H1 (cell line): Measurements from ENCODE around the gene QDPR. TPM values are rescaled to one million over a fixed set of nuclear protein-coding genes. Genes with fewer than 3 reads are reported as not detected.

ENCODE experiments used
- CTCF ChIA-PET: fragments of 300-600 bp; sonication (Branson Sonifier 250); formaldehyde crosslinking; loops from one replicate; lab custom pipeline; 2021; ENCODE audit not compliant: partially characterized antibody; lab: Charles Lee
- POLR2A ChIA-PET: fragments of 300-600 bp; sonication (Branson Sonifier 250); formaldehyde crosslinking; loops from one replicate; lab custom pipeline; 2021; ENCODE audit warnings: inconsistent platforms; ENCODE audit not compliant: partially characterized antibody; lab: Charles Lee
- DNase-seq, 2 experiments: peaks; one replicate each; pipeline versions ENCODE4 v3.0.0 to v3.0.0-alpha.2; 2010 to 2022; ENCODE audit warnings: low spot score in 2 of 2, low read depth in 1 of 2, mixed read lengths in 1 of 2
- FAIRE-seq: peaks from 2 replicates; lab custom pipeline; 2011; peaks lifted over from hg19 to GRCh38; lab: Jason Lieb, UNC
- H2AFZ ChIP-seq: 2 replicates; pipeline ENCODE4 v1.8.1; 2012; ENCODE audit warnings: low read length, inconsistent platforms
- H2AK5ac ChIP-seq: 2 replicates; pipeline ENCODE4 v1.6.1; 2013; ENCODE audit warnings: low read depth, low read length
- H2BK120ac ChIP-seq: replicated peaks from 2 replicates; pipeline ENCODE3; 2013; ENCODE audit warnings: low read depth, low read length, inconsistent platforms
- H2BK12ac ChIP-seq: 2 replicates; pipeline ENCODE4 v1.6.1; 2013; ENCODE audit warnings: low read depth, low read length
- H2BK15ac ChIP-seq: 2 replicates; pipeline ENCODE4 v1.6.1; 2013; ENCODE audit warnings: low read length
- H2BK20ac ChIP-seq: 2 replicates; pipeline ENCODE4 v1.6.1; 2013; ENCODE audit warnings: low read length
- H2BK5ac ChIP-seq: 2 replicates; pipeline ENCODE4 v1.6.1; 2013; ENCODE audit warnings: low read depth, low read length
- H3K14ac ChIP-seq: 2 replicates; pipeline ENCODE4 v1.6.1; 2013; ENCODE audit warnings: inconsistent platforms; ENCODE audit not compliant: insufficient read length
- H3K18ac ChIP-seq: 2 replicates; pipeline ENCODE4 v1.6.1; 2013; ENCODE audit warnings: low read length; ENCODE audit errors: extremely low read depth
- H3K23ac ChIP-seq: 2 replicates; pipeline ENCODE4 v1.6.1; 2013; ENCODE audit warnings: inconsistent platforms; ENCODE audit not compliant: insufficient read length
- H3K23me2 ChIP-seq: 2 replicates; pipeline ENCODE4 v1.6.1; 2013; ENCODE audit warnings: low read depth, low read length
- H3K27ac ChIP-seq: 2 replicates; pipeline ENCODE4 v1.6.1; 2011; ENCODE audit warnings: low read depth, low read length, inconsistent platforms
- H3K27me3 ChIP-seq, 4 experiments: replicated peaks in 1 of 4; 1 replicate in 1 of 4; 2 replicates in 3 of 4; pipeline versions ENCODE4 v1.6.1 to v1.8.1; 2011 to 2013; ENCODE audit warnings: low read length in 3 of 4, mild to moderate bottlenecking in 3 of 4, inconsistent platforms in 2 of 4, mixed read lengths in 2 of 4, moderate library complexity in 1 of 4; ENCODE audit not compliant: control insufficient read depth in 3 of 4, insufficient read depth in 3 of 4; ENCODE audit errors: extremely low read depth in 1 of 4
- H3K36me3 ChIP-seq, 4 experiments: 2 replicates each; pipeline versions ENCODE4 v1.6.1 to v1.8.1; 2011 to 2013; ENCODE audit warnings: mild to moderate bottlenecking in 4 of 4, low read length in 3 of 4, moderate library complexity in 2 of 4, control low read depth in 1 of 4, inconsistent platforms in 1 of 4; ENCODE audit not compliant: insufficient read depth in 4 of 4, control insufficient read depth in 2 of 4
- H3K4ac ChIP-seq: replicated peaks from 2 replicates; pipeline ENCODE3; 2013; ENCODE audit warnings: low read length, low read depth, mixed read lengths, inconsistent platforms; ENCODE audit not compliant: insufficient read length
- H3K4me1 ChIP-seq, 4 experiments: replicated peaks in 1 of 4; 1 replicate in 1 of 4; 2 replicates in 3 of 4; pipeline versions ENCODE4 v1.6.1 to v1.8.1; 2011 to 2013; ENCODE audit warnings: low read length in 3 of 4, inconsistent platforms in 2 of 4, mixed read lengths in 1 of 4; ENCODE audit not compliant: insufficient read depth in 4 of 4, control insufficient read depth in 3 of 4
- H3K4me2 ChIP-seq, 2 experiments: 2 replicates each; pipeline versions ENCODE4 v1.6.1 to v1.8.1; 2011 to 2013; ENCODE audit warnings: low read depth in 2 of 2, low read length in 2 of 2, control low read depth in 1 of 2, inconsistent platforms in 1 of 2, mild to moderate bottlenecking in 1 of 2; ENCODE audit not compliant: insufficient read depth in 1 of 2
- H3K4me3 ChIP-seq, 4 experiments: fragments of 200-600, 300-600 bp in 1 of 4; sonication (generic), shearing (Covaris generic), sonication (Bioruptor Twin) in 1 of 4; 2 replicates each; pipeline versions ENCODE4 v1.5.1 to v1.8.1; 2011 to 2016; ENCODE audit warnings: low read length in 4 of 4, low read depth in 3 of 4, control low read depth in 2 of 4, inconsistent platforms in 2 of 4, mild to moderate bottlenecking in 2 of 4, mixed read lengths in 1 of 4, moderate library complexity in 1 of 4; ENCODE audit not compliant: insufficient read depth in 2 of 4; ENCODE audit errors: extremely low read depth in 1 of 4
- H3K56ac ChIP-seq: replicated peaks from 2 replicates; pipeline ENCODE3; 2013; ENCODE audit warnings: low read depth, mild to moderate bottlenecking, mixed read lengths, low read length, inconsistent platforms; ENCODE audit not compliant: insufficient read length
- H3K79me1 ChIP-seq: 2 replicates; pipeline ENCODE4 v1.6.1; 2013; ENCODE audit warnings: low read depth, low read length, control low read depth
- H3K79me2 ChIP-seq, 2 experiments: 2 replicates each; pipeline versions ENCODE4 v1.6.1 to v1.8.1; 2012 to 2013; ENCODE audit warnings: low read length in 2 of 2, mild to moderate bottlenecking in 2 of 2, inconsistent platforms in 1 of 2; ENCODE audit not compliant: insufficient read depth in 2 of 2, control insufficient read depth in 1 of 2
- H3K9ac ChIP-seq, 4 experiments: replicated peaks in 1 of 4; 1 replicate in 1 of 4; 2 replicates in 3 of 4; pipeline versions ENCODE4 v1.6.1 to v1.8.1; 2011 to 2013; ENCODE audit warnings: low read depth in 3 of 4, low read length in 3 of 4, control low read depth in 2 of 4, mild to moderate bottlenecking in 2 of 4, moderate library complexity in 2 of 4, inconsistent platforms in 1 of 4; ENCODE audit errors: extremely low read depth in 1 of 4
- H3K9me3 ChIP-seq, 2 experiments: 2 replicates each; pipeline versions ENCODE4 v1.6.1 to v1.8.1; 2012 to 2013; ENCODE audit warnings: mild to moderate bottlenecking in 2 of 2, moderate library complexity in 2 of 2, control low read depth in 1 of 2, inconsistent platforms in 1 of 2, low read depth in 1 of 2, low read length in 1 of 2, mixed read lengths in 1 of 2; ENCODE audit not compliant: insufficient read depth in 2 of 2
- H4K20me1 ChIP-seq, 2 experiments: replicated peaks in 1 of 2; 2 replicates each; pipeline versions ENCODE3 to v1.8.1; 2011 to 2013; ENCODE audit warnings: inconsistent platforms in 2 of 2, low read length in 2 of 2, mild to moderate bottlenecking in 1 of 2; ENCODE audit not compliant: insufficient read depth in 2 of 2, control insufficient read depth in 1 of 2
- H4K5ac ChIP-seq: 2 replicates; pipeline ENCODE4 v1.6.1; 2013; ENCODE audit warnings: low read length, low read depth, mixed read lengths, inconsistent platforms; ENCODE audit not compliant: insufficient read length
- H4K8ac ChIP-seq: 2 replicates; pipeline ENCODE4 v1.8.0; 2013; ENCODE audit warnings: mild to moderate bottlenecking, moderate library complexity, low read length, inconsistent platforms; ENCODE audit not compliant: insufficient read depth; ENCODE audit errors: extremely low read depth
- H4K91ac ChIP-seq: replicated peaks from 2 replicates; pipeline ENCODE3; 2013; ENCODE audit warnings: low read length, mixed read lengths, inconsistent platforms; ENCODE audit not compliant: insufficient read length
- NANOG ChIP-seq: IDR thresholded peaks from 2 replicates; pipeline ENCODE4 v1.6.1; 2011; ENCODE audit warnings: low read length, low read depth, mild to moderate bottlenecking, inconsistent platforms; ENCODE audit not compliant: insufficient read depth, poor library complexity, severe bottlenecking
- POLR2A ChIP-seq, 2 experiments: IDR thresholded peaks; 1 replicate in 1 of 2; 2 replicates in 1 of 2; pipeline ENCODE4 v1.6.1; 2011; ENCODE audit warnings: low read depth in 2 of 2, low read length in 2 of 2, mild to moderate bottlenecking in 2 of 2; ENCODE audit errors: control extremely low read depth in 1 of 2
- POU5F1 ChIP-seq: IDR thresholded peaks from 2 replicates; pipeline ENCODE4 v1.6.1; 2011; ENCODE audit warnings: low read depth, mild to moderate bottlenecking, low read length, moderate library complexity
- RNF2 ChIP-seq: fragments of 200-900, 300-1000 bp; sonication (generic); IDR thresholded peaks from 2 replicates; pipeline ENCODE4 v1.7.1; 2016; ENCODE audit warnings: borderline replicate concordance, low read depth, mild to moderate bottlenecking, antibody characterized with exemption, low read length; ENCODE audit not compliant: poor library complexity, severe bottlenecking; ENCODE audit errors: missing control alignments
- SIRT6 ChIP-seq: IDR thresholded peaks from one replicate; pipeline ENCODE4 v1.7.1; 2012; ENCODE audit warnings: low read length, inconsistent platforms
- SIX5 ChIP-seq: IDR thresholded peaks from 2 replicates; pipeline ENCODE4 v1.6.1; 2011; ENCODE audit warnings: mild to moderate bottlenecking, low read depth, low read length
- SP4 ChIP-seq: IDR thresholded peaks from 2 replicates; pipeline ENCODE4 v1.6.1; 2012; ENCODE audit warnings: low read length, inconsistent platforms
- TAF1 ChIP-seq: IDR thresholded peaks from 2 replicates; pipeline ENCODE4 v1.6.1; 2011; ENCODE audit warnings: mild to moderate bottlenecking, low read depth, low read length
- TBP ChIP-seq: IDR thresholded peaks from 2 replicates; pipeline ENCODE4 v1.6.1; 2011; ENCODE audit warnings: low read depth, low read length, improper control_type of control experiment
- WGBS, 2 experiments: shearing (Covaris generic) in 1 of 2; methylation state at CpG; one replicate each; pipeline versions ENCODE4 v1.1.6 to v1.1.7; 2013 to 2015; ENCODE audit warnings: low lambda C conversion rate in 2 of 2, mixed read lengths in 2 of 2, inconsistent platforms in 1 of 2, low coverage in 1 of 2, missing lambda C conversion rate in 1 of 2; ENCODE audit not compliant: insufficient replicate concordance in 2 of 2, insufficient coverage in 1 of 2, insufficient read length in 1 of 2; ENCODE audit errors: extremely low coverage in 1 of 2, missing lambda C conversion rate in 1 of 2; 5-methylcytosine and 5-hydroxymethylcytosine counted together
- polyA plus RNA-seq, 7 experiments: library from polyadenylated mRNA; depleted of rRNA in 3 of 7; stranded (reverse) in 5 of 7; unstranded in 2 of 7; fragments of >200 nt in 5 of 7; fragments of 200-250 nt in 2 of 7; gene quantifications; 1 replicate in 5 of 7; 2 replicates in 1 of 7; 4 replicates in 1 of 7; pipeline versions ENCODE4 v1.2.1 to v1.2.3, GENCODE V29; 2011 to 2013; ENCODE audit warnings: missing spikeins in 2 of 7, mixed read lengths in 2 of 7
- total RNA-seq: library from RNA; stranded (reverse); fragmentation: NEBNext Ultra II Directional; extraction: Animal tissue kit (Norgen Biotek cat#: 25700); gene quantifications from 2 replicates; pipeline ENCODE4 v1.2.1, GENCODE V29; 2021

QDPR gene
- total and polyA plus RNA-seq, 2 of the 8 experiments (the other 6 are each of a cell fraction or from before 2014, with no cell fraction given) = 33.6 to 35.9 TPM

DNA sequence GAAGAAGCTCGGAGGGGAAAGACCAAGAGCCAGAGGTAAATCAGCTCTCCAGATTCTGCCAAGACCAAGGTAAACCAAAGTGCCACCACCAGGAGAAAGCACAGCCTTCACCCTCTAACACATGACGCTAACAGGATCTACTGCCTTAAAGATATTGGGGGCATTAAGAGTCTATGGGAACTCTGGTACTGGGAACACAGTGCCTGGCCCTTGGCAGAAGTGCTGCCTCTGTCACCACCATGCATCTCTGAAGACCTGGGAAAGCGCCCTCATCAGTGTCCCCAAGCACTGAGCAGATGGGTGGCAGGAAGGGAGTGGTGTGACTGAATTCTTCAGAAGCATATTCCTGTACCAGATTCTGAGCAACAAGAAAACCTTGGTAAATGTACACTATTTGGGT is 1.3 kb downstream of the QDPR start:
- no peaks in the 10 kb centered on the region for H3K79me2 ChIP-seq
- 84% methylated on average over 3 of the region's 3 CpGs; no CpG with 5 or more reads in 1 of the 2 experiments for WGBS, 2 experiments

More for the DNA sequence above, 1.3 kb downstream of the QDPR start:
- H3K23ac ChIP-seq = no peak overlapping the region
- TF ChIP-seq TBP (no peak), SIRT6 (no peak), POLR2A (IDR thresholded peaks at IDR 0.05; ENCODE audit: control extremely low read depth in 1 of 2, low read depth in 2 of 2, low read length in 2 of 2) (no peak), NANOG (no peak), SIX5 (no peak), POU5F1 (no peak), RNF2 (no peak), SP4 (no peak), TAF1 (no peak)
- TF ChIP-seq, all 59 proteins: peak for 0
- POLR2A ChIA-PET = interaction anchor here (0.7 to 1.2 kb wide), 2 partner anchors 20 to 67 kb away, joined by 3 read pairs; no protein-coding TSS in a partner anchor
- no peak overlapping the region for H3K56ac ChIP-seq
- H3K79me1 ChIP-seq = no peaks in the 10 kb centered on the region
- peak overlapping the region in 1 of 2 experiments; percentile 98; a peak in 1 of 4 replicates for H3K4me2 ChIP-seq
- H4K91ac ChIP-seq = no peak overlapping the region
- no peak overlapping the region for H2BK5ac ChIP-seq
- no peak overlapping the region; a peak in 3 of 8 replicates for H3K4me3 ChIP-seq
- CTCF ChIA-PET = interaction anchor here (0.6 to 1.3 kb wide), 3 partner anchors 38 to 693 kb away, joined by 3 read pairs; no protein-coding TSS in a partner anchor
- no peak for FAIRE-seq
- H4K20me1 ChIP-seq = peaks cover 0 to 2% of the 10 kb centered on the region in 2 experiments
- H2AFZ ChIP-seq = no peak overlapping the region
- no peak overlapping the region for H3K9ac ChIP-seq
- no peak overlapping the region for H3K27ac ChIP-seq
- H3K4me1 ChIP-seq = peaks cover 0 to 4% (median 0%) of the 10 kb centered on the region in 4 experiments; a peak in 4 of 7 replicates
- H2BK20ac ChIP-seq = no peak overlapping the region
- H2BK15ac ChIP-seq = no peak overlapping the region
- peaks cover 5% of the 10 kb centered on the region; the same call in 1 of the 2 replicates for H3K23me2 ChIP-seq
- no peak for DNase-seq
- H3K27me3 ChIP-seq = peaks cover 0 to 4% (median 0%) of the 10 kb centered on the region in 4 experiments; a peak in 3 of 7 replicates
- H3K18ac ChIP-seq = no peak overlapping the region
- no peak overlapping the region for H2AK5ac ChIP-seq
- H4K5ac ChIP-seq = no peak overlapping the region
- H3K14ac ChIP-seq = no peak overlapping the region
- peaks cover 0 to 7% (median under 1%) of the 10 kb centered on the region in 4 experiments; a peak in 4 of 8 replicates for H3K36me3 ChIP-seq
- no peaks in the 10 kb centered on the region for H3K9me3 ChIP-seq
- H3K4ac ChIP-seq = no peak overlapping the region
- no peak overlapping the region for H2BK12ac ChIP-seq
- no peak overlapping the region for H2BK120ac ChIP-seq
- no peak overlapping the region for H4K8ac ChIP-seq
